HG02970 (cell line): ENCODE measurements around the gene FAAH.

Experiments
- ATAC-seq: cut with Tn5 transposase; IDR thresholded peaks from one replicate; pipeline ENCODE4 v1.9.1; 2021; ENCODE audit warnings: mild to moderate bottlenecking, moderate library complexity, moderate number of reproducible peaks; ENCODE audit not compliant: unreplicated experiment, low FRiP score

Gene FAAH

DNA sequence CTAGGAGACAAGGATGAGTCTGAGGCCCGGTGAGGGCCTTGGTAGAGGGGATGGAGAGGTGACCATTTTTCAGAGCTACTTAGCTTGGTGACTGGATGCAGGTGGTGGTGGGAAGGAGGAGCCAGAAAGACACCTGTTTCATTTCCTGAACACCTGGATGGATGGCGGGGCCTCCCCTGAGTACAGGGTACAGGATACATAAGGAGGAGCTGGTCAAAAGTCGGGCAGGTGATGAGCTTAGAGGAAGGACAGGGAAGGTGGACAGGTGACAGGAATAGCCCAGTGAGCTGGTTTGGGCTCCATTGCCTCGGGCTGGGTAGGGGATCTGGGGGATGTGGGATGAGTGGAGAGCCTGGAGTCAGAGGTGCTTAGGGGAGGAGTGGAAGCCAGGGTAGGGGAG lies 6.3 kb downstream of the FAAH start:
- no peak for ATAC-seq

DNA sequence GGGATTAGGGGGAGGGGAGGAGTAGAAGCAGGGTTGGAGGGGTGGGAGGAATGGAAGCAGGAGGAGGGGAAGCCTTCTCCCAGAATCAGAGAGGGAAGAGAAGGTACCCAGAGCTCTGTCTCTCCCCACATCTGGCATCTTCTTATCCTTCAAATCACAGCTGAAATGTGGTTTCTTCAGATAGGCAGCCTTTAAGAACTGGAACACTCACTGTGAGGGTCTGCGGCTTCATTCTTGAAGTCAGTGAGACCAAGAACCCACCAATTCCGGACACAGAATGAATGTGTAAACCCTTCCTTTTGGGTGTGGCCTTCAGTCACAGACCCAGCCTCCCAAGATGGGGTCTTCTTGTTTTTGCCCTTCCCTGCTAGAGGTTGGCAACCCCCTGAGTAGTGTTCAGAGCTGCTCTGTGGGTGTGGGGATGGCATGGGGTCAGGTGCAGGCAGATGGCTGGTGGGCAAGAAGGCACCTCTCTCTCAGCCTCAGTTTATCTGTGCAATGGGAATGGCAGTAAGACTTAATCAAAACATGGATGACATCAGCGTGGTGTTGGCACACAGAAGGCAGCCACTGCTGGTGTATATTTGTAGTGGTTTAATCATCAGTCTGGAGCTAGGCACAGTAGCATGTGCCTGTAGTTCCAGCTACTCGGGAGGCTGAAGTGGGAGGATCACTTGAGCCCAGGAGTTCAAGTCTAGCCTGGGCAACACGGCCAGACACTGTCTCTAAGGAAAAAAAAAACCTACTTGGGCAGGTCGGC lies 7.2 kb downstream of the FAAH start:
- no peak for ATAC-seq

- ATAC-seq, result no peak
These were observed 8.0 kb downstream of the FAAH start for GRCh38 chr1:46401964-46402626.

- no peak for ATAC-seq
These were observed 9.8 kb downstream of the FAAH start for GRCh38 chr1:46403916-46404315.

DNA sequence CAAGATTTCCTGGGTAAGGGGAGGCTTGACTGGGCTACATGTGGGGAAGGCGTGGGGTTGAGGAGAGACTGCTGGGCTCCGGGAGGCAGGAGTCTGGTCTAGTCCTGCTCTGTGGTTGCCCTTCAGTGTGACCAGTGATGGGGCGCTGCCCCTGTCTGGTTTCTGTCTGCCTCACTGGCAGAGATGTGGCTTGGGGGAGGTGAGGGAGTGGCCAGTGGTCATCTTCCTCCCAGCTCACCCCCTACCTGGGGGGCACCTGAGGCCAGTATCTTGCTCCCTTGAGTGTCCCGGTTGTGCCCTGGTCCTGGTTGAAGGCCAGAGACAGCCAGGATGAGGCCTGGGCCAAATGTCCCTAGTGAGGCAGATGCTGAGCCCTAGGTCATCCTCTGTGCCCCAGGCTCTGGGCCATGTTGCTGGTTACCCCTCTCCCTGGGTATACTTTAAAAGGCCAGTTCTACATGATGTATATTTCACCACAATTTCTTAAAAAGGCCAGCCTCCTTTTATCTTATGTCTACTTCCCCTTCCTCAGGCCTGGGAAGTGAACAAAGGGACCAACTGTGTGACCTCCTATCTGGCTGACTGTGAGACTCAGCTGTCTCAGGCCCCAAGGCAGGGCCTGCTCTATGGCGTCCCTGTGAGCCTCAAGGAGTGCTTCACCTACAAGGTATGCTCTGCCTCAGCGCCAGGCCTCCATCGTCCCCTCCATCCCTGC lies 10.5 kb downstream of the FAAH start:
- ATAC-seq, result no peak

DNA sequence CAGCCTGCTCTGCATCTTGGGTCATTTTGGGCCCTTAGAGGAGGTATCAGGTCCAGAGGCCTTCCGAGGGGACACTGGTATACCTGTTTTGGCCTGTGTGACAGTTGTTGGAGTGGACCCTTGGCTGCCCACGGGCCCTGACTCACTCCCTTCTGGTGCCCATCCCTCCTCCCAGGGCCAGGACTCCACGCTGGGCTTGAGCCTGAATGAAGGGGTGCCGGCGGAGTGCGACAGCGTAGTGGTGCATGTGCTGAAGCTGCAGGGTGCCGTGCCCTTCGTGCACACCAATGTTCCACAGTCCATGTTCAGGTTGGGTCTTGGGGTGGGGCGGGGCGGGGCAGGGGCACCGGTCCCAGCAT lies 11.1 kb downstream of the FAAH start:
- no peak for ATAC-seq

DNA sequence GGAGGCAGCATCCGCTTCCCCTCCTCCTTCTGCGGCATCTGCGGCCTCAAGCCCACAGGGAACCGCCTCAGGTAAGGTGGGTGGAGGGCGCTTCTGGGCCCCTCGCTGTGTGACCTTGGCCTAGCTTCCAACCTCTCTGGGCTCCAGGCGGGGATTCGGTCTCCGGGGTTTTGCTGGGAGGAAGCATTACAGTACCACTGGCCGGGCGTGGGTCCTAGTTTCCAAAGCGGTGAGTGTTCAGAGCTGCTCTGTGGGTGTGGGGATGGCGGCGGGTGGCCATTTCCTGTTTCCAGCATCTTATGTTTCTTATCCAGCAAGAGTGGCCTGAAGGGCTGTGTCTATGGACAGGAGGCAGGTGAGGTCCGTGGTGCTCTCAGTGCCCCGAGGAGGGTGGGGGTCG lies 11.6 kb downstream of the FAAH start:
- ATAC-seq, result no peak

DNA sequence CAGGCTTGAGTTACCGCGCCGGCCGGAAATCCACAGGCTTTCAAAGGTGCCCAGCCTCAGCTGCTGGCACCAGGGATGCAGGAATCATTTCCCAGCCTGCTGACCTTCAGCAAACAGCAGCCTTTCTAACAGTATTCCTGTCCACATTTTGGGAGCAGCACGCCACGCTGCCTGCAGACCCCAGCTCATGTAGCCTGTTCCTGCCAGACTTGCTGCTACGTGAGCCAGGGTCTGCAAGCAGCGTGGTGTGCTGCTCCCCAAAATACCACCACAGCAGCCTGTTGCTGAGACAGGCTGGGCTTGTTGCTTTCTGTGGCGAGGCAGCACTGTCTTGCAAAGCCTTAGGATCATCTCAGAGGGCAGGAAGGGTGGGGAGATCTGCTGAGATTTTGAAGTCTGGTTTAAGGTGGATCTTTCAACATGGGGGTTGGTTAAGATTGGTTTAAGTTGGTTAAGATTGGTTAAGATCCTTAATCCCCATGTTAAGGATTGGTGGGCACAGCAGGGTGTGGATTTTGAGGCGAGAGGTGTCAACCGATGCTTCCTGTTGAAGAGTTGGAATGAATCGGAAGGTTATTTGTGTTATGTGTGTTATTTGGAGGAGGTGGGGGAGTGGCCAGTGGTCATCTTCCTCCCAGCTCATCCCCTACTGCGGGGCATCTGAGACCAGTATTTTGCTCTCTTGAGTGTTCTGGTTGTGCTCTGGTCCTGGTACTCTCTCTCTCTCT lies 12.9 kb downstream of the FAAH start:
- ATAC-seq, result no peak

- no peak for ATAC-seq
These were observed 13.5 kb downstream of the FAAH start for GRCh38 chr1:46407636-46408035.

DNA sequence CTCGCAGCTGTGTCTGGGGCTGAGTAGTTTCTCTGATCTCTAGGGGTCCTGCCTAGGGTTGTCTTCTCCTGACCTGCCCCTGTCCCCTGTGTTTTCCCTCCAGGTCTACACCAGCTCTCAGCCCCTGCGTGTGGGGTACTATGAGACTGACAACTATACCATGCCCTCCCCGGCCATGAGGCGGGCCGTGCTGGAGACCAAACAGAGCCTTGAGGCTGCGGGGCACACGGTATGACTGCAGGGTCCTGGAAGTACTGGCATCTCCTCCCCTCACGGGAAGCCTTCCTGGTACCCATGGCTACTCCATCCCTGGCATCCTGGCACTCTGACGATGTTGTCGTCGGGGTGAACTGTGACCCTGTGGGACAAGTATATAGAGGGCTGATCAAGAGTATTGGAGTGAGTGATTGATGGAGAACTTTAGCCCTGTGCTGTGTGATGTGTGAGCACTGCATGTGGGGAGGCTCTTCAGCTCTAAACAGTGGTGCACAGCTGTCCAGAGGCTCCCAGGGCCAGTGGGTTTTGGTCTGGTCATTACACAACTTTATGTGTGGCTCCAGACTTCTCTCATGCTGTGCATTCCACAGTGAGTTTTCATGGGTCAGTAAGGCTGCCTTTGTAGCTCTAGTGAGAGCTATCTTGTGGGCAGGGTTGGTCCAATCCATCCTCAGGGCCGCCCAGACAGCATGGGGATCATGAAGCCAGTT lies 14.4 kb downstream of the FAAH start:
- no peak for ATAC-seq

GRCh38 chr1:46409063-46409372 lies 14.9 kb downstream of the FAAH start:
- no peak for ATAC-seq

GRCh38 chr1:46410156-46411009 lies 16.3 kb downstream of the FAAH start:
- no peak for ATAC-seq

DNA sequence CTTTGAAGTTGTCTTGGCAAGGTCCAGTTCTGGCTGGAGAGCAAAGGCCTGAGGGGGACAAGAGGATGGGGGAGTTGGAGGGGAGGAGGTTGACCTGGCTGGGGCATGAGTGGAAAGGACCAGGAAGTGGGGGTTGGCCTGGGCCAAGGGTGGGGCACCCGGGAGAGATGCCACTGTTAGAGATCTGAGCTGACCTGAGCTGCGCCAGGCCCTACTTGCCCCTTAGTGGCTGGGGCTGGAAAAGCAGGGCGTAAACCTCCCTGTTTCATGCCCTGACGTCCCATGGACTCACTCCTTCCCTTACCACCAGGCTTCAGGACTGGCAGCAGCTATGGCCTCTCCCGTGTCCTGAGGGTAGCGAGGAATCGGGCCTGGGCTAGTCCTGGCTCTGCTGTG lies 16.9 kb downstream of the FAAH start:
- ATAC-seq, result no peak

DNA sequence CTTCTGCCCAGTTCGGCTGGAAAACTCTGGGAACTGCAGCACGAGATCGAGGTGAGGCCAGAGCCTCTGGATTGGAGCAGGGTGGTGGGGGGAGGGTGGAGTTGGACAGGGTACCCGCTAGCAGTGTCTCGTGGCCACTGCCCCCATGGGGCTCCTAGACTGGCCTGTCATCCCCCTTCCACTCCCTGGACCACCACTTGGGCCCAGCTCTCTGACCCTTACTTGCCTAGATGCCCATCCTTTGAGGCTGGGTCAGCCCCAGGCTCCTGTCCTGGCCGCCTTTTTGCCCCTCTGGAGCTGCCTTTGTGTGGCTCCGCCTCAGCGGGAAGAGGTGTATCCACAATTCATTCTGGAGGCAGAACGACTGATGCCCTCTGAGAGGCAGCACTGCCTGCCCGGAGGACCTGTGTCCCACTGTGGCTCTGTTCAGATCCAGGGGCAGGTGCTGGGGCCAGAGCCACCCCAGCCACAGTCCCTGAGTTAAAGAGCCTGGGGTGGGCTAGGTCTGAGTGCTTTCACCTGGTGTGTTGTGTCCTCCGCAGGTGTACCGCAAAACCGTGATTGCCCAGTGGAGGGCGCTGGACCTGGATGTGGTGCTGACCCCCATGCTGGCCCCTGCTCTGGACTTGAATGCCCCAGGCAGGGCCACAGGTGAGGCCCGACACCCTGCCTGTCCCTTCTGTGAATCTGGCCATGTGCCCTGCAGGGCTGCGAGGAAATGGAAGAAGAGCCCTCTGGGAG lies 17.7 kb downstream of the FAAH start:
- ATAC-seq, result no peak

DNA sequence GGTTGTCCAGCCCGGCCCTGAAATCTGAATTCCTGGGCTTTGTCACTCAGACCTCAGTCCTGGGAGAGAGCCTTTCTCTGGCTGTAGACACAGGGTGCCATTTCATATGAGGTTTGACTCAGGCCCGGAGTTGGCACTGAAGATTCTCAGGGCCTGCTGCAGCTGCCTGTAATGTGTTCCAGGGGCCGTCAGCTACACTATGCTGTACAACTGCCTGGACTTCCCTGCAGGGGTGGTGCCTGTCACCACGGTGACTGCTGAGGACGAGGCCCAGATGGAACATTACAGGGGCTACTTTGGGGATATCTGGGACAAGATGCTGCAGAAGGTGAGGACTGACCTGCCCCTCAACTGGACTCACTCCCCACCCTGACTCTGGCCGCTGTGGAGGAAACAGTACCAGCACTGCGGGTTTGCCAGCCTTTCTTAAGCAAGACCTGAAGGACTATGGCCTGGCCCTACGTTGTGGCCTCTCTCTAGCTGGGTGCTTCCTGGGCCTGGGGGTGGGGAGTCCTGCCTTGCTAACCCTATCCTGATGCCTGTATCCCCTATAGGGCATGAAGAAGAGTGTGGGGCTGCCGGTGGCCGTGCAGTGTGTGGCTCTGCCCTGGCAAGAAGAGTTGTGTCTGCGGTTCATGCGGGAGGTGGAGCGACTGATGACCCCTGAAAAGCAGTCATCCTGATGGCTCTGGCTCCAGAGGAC lies 18.9 kb downstream of the FAAH start:
- ATAC-seq, result no peak

GRCh38 chr1:46413596-46413985 lies 19.5 kb downstream of the FAAH start:
- ATAC-seq, result no peak

- ATAC-seq, result no peak
These were observed 21.4 kb downstream of the FAAH start for GRCh38 chr1:46415514-46415913.

- ATAC-seq, result no peak
These were observed 24.9 kb downstream of the FAAH start for GRCh38 chr1:46418976-46419375.

DNA sequence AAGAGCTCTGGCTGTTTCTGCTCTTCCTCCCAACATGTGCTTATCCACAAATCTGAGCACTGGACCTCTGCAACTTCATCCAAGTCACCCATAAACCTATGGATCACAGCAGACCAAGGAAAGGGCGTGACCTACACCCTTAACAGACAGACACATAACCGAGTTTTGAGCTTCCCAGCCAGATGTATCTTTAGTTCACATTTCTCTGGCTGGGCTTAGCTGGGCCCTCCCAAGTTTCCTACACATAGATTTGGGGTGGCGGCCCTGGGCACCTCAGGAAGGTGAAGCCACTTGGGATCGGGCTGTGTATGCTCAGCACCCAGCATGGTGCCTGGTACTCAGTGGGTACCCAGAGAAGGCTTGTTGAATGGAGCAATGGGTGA lies 26.4 kb downstream of the FAAH start:
- no peak for ATAC-seq
